Activated naive CD4-positive, alpha-beta T cell treated with anti-CD3 and anti-CD28 coated beads for 36 hours (primary cell): ENCODE measurements around the gene KCNJ18. TPM values are rescaled to one million over a fixed set of nuclear protein-coding genes. Genes with fewer than 3 reads are reported as not detected.
"Not testable (repeated sequence)": the region's sequence is repeated elsewhere in the genome, so short reads cannot be mapped to it uniquely, and the experiment has no call there.

Experiments used
- CTCF ChIA-PET: fragments of 350-600 bp; sonication (Branson Sonifier 250); formaldehyde crosslinking; loops from one replicate; lab custom pipeline; 2021; ENCODE audit warnings: antibody characterized with exemption; lab: Charles Lee
- DNase-seq: peaks from one replicate; pipeline ENCODE4 v3.0.0-alpha.2; 2020
- H3K27ac Mint-ChIP-seq: one replicate; pipeline ENCODE4 v1.8.0; 2021; ENCODE audit warnings: mild to moderate bottlenecking, mixed read lengths
- H3K27me3 Mint-ChIP-seq: one replicate; pipeline ENCODE4 v1.8.0; 2021; ENCODE audit warnings: low read depth, mixed read lengths
- H3K36me3 Mint-ChIP-seq: one replicate; pipeline ENCODE4 v1.8.0; 2021; ENCODE audit warnings: low read depth, mixed read lengths
- H3K4me1 Mint-ChIP-seq: one replicate; pipeline ENCODE4 v1.8.0; 2021; ENCODE audit warnings: low read depth, mixed read lengths
- H3K4me3 Mint-ChIP-seq: one replicate; pipeline ENCODE4 v1.8.0; 2021; ENCODE audit warnings: mild to moderate bottlenecking, moderate library complexity, mixed read lengths
- H3K9me3 Mint-ChIP-seq: one replicate; pipeline ENCODE4 v1.8.0; 2021; ENCODE audit warnings: mixed read lengths
- intact Hi-C: fragments of 100-400 bp; cut with micrococcal nuclease; formaldehyde crosslinking; loops from one replicate; pipeline ENCODE4 v1.15.1; 2023
- total RNA-seq, 2 experiments: library from RNA; stranded (reverse); gene quantifications; one replicate each; pipeline ENCODE4 v1.2.3, GENCODE V29; 2021

KCNJ18 gene
- total RNA-seq, 2 experiments from 2014 or later = not detected

GRCh38 chr17:21683142-21683712 is 9.1 kb upstream of the KCNJ18 start:
- intact Hi-C loops, H3K9me3 Mint-ChIP-seq, H3K36me3 Mint-ChIP-seq, DNase-seq, CTCF ChIA-PET, H3K27me3 Mint-ChIP-seq, H3K27ac Mint-ChIP-seq, H3K4me1 Mint-ChIP-seq, H3K4me3 Mint-ChIP-seq: not testable (repeated sequence)

DNA sequence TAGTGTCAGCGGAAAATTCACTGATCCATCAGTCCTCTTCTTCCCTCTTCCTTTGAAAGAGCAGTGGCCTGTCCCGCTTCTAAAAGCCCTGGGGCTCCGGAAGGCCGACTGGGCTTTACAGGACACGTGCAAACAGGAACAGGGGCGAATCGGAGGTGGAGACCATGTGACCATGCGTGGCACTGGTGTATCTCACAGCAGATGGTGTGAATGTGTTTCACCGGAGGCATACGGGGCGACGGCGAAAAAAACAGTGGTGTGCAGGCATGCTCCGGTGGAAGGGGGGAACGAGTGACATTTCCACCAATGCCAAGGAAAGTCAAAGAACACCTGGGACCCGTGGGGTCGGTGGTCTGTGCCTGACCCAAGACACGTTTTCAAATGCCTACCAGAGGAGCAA is 8.4 kb upstream of the KCNJ18 start:
- H3K36me3 Mint-ChIP-seq, H3K27me3 Mint-ChIP-seq, DNase-seq, intact Hi-C loops, H3K9me3 Mint-ChIP-seq, CTCF ChIA-PET, H3K4me1 Mint-ChIP-seq, H3K4me3 Mint-ChIP-seq, H3K27ac Mint-ChIP-seq: not testable (repeated sequence)

DNA sequence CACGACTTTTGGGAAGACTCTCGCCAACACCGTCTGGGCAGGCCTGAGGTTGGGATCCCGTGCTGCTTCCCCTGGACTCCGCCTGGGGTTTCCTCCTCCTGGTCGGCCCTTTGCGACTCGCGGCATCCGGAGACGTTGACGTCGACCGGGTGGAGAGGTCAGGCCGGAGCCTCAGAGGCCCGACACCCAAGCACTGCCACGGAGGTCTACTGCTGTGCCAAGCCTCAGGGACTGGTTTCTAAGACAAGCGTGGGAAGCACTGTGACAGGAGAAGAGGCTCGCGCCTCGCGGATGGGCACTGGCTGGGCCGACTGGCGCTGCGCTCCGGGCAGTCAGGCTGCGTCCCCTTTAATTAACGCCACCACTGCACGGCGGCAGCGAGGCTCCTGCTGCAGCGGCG is 7.9 kb upstream of the KCNJ18 start:
- not testable (repeated sequence) for H3K36me3 Mint-ChIP-seq

GRCh38 chr17:21685061-21685795 is 7.1 kb upstream of the KCNJ18 start:
- H3K36me3 Mint-ChIP-seq, H3K9me3 Mint-ChIP-seq, H3K27ac Mint-ChIP-seq, DNase-seq, CTCF ChIA-PET, H3K27me3 Mint-ChIP-seq, H3K4me3 Mint-ChIP-seq, intact Hi-C loops, H3K4me1 Mint-ChIP-seq: not testable (repeated sequence)

More for the DNA sequence above, 7.9 kb upstream of the KCNJ18 start:
- H3K4me3 Mint-ChIP-seq, intact Hi-C loops, H3K4me1 Mint-ChIP-seq, DNase-seq, H3K9me3 Mint-ChIP-seq, H3K27me3 Mint-ChIP-seq, H3K27ac Mint-ChIP-seq, CTCF ChIA-PET: not testable (repeated sequence)

GRCh38 chr17:21686165-21687015 is 5.9 kb upstream of the KCNJ18 start:
- H3K27ac Mint-ChIP-seq = no peak overlapping the region
- no peak for DNase-seq
- intact Hi-C loops = no loop called here
- H3K36me3 Mint-ChIP-seq = no peaks in the 10 kb centered on the region
- no peak overlapping the region for H3K4me3 Mint-ChIP-seq
- H3K27me3 Mint-ChIP-seq = no peaks in the 10 kb centered on the region
- H3K4me1 Mint-ChIP-seq = no peaks in the 10 kb centered on the region
- CTCF ChIA-PET = no interaction called here
- no peaks in the 10 kb centered on the region for H3K9me3 Mint-ChIP-seq

DNA sequence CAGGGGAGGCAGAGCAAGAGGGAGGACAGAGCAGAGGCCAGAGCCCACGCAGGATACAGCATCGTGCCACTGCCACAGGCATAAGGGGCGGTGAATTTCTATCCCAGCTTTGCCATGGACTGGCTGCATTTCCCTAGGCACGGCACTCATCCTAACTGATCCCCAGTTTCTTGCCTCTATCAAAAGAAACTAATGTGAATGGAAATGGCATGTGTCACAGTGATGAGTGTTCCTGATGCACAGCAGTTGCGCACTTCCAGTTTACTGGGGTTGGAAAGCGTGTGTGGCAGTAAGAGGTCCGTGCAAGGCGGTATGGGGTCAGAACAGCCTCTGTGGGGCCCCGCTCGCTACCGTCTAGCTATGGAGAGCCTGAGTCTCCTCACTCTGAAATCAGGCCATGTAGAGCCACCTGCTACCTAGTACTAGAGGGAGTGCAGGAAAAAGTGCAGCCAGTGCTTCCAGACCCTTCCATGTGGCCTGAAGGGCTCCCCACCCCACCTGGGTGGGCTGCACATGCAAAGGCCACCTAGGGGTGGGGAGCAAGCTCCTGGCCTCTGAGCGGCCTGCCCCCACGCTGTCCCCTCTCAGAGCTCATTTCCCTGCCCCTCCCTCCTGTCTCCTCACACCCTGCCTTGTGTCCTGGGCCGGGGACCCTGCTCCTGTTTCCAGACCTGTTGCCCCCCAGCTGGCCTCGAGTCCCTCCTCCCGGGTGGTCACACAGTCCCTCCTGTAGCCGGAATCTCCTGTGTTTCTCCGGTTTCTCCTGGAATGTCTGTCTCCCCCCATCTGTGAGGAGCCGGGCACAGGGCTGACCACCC is 5.0 kb upstream of the KCNJ18 start:
- no peaks in the 10 kb centered on the region for H3K27me3 Mint-ChIP-seq
- no peaks in the 10 kb centered on the region for H3K4me1 Mint-ChIP-seq
- H3K9me3 Mint-ChIP-seq = no peaks in the 10 kb centered on the region
- no peak overlapping the region for H3K27ac Mint-ChIP-seq
- no peaks in the 10 kb centered on the region for H3K36me3 Mint-ChIP-seq
- CTCF ChIA-PET = no interaction called here
- no peak for DNase-seq
- intact Hi-C loops = no loop called here
- H3K4me3 Mint-ChIP-seq = no peak overlapping the region

- Mint-ChIP-seq H3K4me1 (no peaks in the 10 kb centered on the region), H3K4me3 (no peak overlapping the region), H3K27me3 (no peaks in the 10 kb centered on the region), H3K27ac (no peak overlapping the region), H3K9me3 (no peaks in the 10 kb centered on the region), H3K36me3 (no peaks in the 10 kb centered on the region)
- no peak for DNase-seq
- intact Hi-C loops = no loop called here
- CTCF ChIA-PET = no interaction called here
These were observed 3.9 kb upstream of the KCNJ18 start for GRCh38 chr17:21688293-21688949.

- H3K27ac Mint-ChIP-seq = no peak overlapping the region
- no peaks in the 10 kb centered on the region for H3K27me3 Mint-ChIP-seq
- intact Hi-C loops = no loop called here
- H3K9me3 Mint-ChIP-seq = no peaks in the 10 kb centered on the region
- DNase-seq = no peak
- no peaks in the 10 kb centered on the region for H3K4me1 Mint-ChIP-seq
- no peaks in the 10 kb centered on the region for H3K36me3 Mint-ChIP-seq
- no peak overlapping the region for H3K4me3 Mint-ChIP-seq
- CTCF ChIA-PET = no interaction called here
These were observed 2.7 kb upstream of the KCNJ18 start for GRCh38 chr17:21689604-21690003.

DNA sequence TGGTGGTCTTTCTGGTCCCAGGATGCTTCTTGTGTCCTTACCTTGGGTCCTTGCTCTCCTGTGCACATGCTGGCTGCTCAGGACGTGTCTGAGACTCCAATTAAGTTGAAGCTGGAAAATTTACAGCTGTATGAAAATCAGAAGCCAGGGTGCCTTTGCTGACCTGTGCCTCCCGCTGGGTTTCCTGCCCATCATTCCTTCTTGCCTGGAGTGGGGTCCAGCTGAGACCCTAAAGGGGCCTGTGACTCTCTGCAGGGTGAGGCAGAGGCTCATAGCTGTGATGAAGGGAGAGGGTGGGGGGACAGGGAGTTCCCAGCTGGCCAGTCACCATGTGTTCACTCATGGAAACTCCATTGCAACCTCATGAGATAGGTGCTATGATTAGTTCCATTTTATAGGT is 1.5 kb upstream of the KCNJ18 start:
- H3K4me1 Mint-ChIP-seq, H3K27ac Mint-ChIP-seq, intact Hi-C loops, H3K36me3 Mint-ChIP-seq, H3K27me3 Mint-ChIP-seq, H3K9me3 Mint-ChIP-seq, CTCF ChIA-PET, DNase-seq, H3K4me3 Mint-ChIP-seq: not testable (repeated sequence)

- H3K4me1 Mint-ChIP-seq, H3K36me3 Mint-ChIP-seq, H3K27me3 Mint-ChIP-seq, H3K4me3 Mint-ChIP-seq, DNase-seq, H3K27ac Mint-ChIP-seq, intact Hi-C loops, H3K9me3 Mint-ChIP-seq, CTCF ChIA-PET: not testable (repeated sequence)
These were observed 842 bp upstream of the KCNJ18 start for GRCh38 chr17:21691481-21691880.

- intact Hi-C loops, CTCF ChIA-PET, H3K36me3 Mint-ChIP-seq, H3K9me3 Mint-ChIP-seq, H3K27ac Mint-ChIP-seq, H3K4me3 Mint-ChIP-seq, H3K27me3 Mint-ChIP-seq, DNase-seq, H3K4me1 Mint-ChIP-seq: not testable (repeated sequence)
These were observed 362 bp downstream of the KCNJ18 start for GRCh38 chr17:21692704-21693065.

- intact Hi-C loops, H3K27me3 Mint-ChIP-seq, H3K4me1 Mint-ChIP-seq, DNase-seq, CTCF ChIA-PET, H3K27ac Mint-ChIP-seq, H3K36me3 Mint-ChIP-seq, H3K4me3 Mint-ChIP-seq, H3K9me3 Mint-ChIP-seq: not testable (repeated sequence)
These were observed 1.1 kb downstream of the KCNJ18 start for GRCh38 chr17:21693391-21693796.
